ENCODE measurements around the gene ERC1.

Gene ERC1

DNA sequence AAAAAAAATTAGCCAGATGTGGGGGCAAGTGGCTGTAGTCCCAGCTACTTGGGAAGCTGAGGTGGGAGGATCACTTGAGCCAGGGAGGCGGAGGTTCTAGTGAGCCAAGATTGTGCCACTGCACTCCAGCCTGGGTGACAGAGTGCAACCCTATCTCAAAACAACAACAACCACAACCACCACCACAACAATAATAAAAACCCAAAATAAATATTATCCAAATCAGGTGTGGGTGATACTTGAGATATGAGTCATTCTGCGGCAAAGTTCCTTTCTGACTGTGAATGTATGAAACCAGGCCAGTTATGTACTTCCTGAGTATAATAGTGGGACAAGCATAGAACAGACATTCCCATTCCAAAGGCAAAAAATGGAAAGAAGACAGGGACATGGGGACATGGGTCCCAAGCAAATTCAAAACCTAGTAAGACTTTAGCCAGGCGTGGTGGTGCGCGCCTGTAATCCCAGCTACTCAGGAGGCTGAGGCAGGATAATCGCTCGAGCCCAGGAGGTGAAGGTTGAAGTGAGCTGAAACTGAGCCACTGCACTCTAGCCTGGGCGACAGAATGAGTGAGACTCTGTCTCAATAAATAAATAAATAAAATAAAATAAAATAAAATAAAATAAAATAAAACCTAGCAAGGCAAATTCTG is 9.7 kb upstream of the ERC1 start:
- no peak overlapping the region for H3K4me3 ChIP-seq (ENCODE audit: low read depth, low read length)
- TF ChIP-seq, protein P1, sequence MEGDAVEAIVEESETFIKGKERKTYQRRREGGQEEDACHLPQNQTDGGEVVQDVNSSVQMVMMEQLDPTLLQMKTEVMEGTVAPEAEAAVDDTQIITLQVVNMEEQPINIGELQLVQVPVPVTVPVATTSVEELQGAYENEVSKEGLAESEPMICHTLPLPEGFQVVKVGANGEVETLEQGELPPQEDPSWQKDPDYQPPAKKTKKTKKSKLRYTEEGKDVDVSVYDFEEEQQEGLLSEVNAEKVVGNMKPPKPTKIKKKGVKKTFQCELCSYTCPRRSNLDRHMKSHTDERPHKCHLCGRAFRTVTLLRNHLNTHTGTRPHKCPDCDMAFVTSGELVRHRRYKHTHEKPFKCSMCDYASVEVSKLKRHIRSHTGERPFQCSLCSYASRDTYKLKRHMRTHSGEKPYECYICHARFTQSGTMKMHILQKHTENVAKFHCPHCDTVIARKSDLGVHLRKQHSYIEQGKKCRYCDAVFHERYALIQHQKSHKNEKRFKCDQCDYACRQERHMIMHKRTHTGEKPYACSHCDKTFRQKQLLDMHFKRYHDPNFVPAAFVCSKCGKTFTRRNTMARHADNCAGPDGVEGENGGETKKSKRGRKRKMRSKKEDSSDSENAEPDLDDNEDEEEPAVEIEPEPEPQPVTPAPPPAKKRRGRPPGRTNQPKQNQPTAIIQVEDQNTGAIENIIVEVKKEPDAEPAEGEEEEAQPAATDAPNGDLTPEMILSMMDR (IDR thresholded peaks at IDR 0.05; ENCODE audit: borderline replicate concordance, insufficient read depth, low read depth, low read length) = no peak

DNA sequence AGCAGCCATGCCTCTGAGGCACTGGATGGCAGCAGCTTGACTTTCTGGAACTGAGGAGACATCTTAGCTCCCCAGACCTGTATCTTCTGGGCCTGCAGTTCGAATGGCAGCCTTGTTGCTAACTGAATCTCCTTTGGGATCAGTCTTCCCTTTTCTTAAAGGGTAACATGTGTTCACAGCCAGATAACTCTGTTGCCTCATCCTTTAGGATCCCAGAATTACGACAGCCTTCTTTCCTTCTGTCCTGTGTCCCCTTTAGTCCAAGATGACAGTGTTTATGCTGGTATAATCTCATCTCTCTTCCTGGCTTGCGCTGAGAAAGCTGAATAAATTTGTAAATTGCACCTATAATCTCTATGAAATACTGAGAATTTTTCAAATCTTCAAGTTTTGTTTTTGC is 9.1 kb upstream of the ERC1 start:
- H3K4me3 ChIP-seq (ENCODE audit: low read depth, low read length) = no peak overlapping the region
- TF ChIP-seq, protein P1 (IDR thresholded peaks at IDR 0.05; ENCODE audit: borderline replicate concordance, insufficient read depth, low read depth, low read length) = no peak

DNA sequence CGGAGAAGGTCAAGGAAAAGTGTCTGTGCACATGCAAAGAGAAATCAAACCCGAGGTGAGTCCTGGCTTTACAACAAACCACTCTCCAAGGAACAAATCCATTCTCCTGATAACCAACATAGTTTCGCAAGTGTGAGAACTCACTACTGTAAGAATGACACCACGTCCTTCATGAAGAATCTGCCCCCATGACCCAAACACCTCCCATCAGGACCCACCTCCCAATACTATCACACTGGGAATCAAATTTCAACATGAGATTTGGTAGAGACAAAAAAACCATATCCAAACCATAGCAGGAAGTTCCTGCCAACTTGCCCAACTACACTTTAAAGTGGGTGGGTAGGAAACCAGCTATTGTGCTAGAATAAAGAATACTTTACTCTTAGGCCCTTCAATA is 2.4 kb upstream of the ERC1 start:
- TF ChIP-seq, protein P1 (IDR thresholded peaks at IDR 0.05; ENCODE audit: borderline replicate concordance, insufficient read depth, low read depth, low read length) = no peak
- no peak overlapping the region for H3K4me3 ChIP-seq (ENCODE audit: low read depth, low read length)

DNA sequence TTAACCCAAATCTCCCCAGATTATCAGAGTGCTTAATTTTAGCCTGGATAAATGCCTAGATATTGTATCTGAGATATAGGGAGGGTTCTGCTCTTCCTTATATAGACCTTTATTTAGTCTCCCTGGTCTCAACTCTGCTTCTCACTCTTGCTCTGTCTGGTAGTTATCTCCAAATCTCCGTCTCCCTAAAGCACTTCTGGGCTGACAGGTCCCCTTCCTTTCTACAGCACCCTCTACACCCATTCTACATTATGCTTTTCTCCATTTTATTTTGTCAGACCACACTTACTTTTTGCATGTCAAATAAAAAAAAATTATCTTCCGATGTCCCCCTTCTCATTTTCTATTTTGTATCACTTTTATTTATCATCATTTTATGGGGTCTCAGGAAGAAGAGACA is 2.0 kb upstream of the ERC1 start:
- TF ChIP-seq, protein P1 (IDR thresholded peaks at IDR 0.05; ENCODE audit: borderline replicate concordance, insufficient read depth, low read depth, low read length) = no peak
- H3K4me3 ChIP-seq (ENCODE audit: low read depth, low read length) = no peak overlapping the region

DNA sequence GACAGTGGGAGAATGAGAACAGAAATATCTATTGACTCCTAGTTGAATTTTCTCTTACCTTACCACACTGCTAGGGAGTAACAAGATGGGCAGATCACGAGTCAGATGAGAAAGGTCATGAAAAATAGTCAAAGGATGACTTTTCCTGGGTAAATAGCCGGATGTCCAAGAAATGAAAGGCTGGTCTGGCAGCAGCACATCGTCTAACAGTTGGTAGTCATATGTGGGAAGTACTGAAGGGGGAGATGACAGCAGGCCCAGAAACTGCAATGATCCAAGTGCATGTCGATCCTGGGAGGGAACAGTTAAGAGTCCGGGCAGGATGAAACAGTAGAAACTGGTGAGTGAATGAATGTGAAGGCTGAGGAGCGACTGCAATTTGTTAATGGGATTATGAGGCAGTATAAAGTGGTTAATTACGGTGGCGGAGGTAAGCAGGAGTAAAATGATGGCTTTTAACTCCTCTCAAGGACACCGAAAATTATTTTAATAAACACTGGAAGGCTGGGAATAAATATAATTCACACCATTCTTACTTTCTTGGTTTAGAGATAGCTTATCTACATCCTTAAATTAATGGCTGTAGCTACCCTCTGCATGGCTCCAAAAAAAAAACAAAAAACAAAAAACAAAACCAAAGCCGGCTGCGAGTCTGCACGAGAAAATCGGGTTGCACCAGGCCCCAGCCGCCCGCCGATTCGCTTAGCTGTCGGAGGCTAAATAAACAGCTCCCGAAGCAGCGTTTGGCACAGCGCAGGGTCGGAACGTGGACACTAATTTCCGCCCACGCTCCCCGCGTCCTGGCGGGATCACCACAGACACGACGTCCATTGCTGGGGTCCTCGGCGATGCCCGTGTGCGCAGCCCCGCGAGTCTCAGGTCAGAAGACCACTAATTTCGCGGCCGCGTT is 1.0 kb upstream of the ERC1 start:
- TF ChIP-seq, protein P1 (IDR thresholded peaks at IDR 0.05; ENCODE audit: borderline replicate concordance, insufficient read depth, low read depth, low read length) = no peak
- H3K4me3 ChIP-seq (ENCODE audit: low read depth, low read length) = peak overlapping the region; percentile 84

DNA sequence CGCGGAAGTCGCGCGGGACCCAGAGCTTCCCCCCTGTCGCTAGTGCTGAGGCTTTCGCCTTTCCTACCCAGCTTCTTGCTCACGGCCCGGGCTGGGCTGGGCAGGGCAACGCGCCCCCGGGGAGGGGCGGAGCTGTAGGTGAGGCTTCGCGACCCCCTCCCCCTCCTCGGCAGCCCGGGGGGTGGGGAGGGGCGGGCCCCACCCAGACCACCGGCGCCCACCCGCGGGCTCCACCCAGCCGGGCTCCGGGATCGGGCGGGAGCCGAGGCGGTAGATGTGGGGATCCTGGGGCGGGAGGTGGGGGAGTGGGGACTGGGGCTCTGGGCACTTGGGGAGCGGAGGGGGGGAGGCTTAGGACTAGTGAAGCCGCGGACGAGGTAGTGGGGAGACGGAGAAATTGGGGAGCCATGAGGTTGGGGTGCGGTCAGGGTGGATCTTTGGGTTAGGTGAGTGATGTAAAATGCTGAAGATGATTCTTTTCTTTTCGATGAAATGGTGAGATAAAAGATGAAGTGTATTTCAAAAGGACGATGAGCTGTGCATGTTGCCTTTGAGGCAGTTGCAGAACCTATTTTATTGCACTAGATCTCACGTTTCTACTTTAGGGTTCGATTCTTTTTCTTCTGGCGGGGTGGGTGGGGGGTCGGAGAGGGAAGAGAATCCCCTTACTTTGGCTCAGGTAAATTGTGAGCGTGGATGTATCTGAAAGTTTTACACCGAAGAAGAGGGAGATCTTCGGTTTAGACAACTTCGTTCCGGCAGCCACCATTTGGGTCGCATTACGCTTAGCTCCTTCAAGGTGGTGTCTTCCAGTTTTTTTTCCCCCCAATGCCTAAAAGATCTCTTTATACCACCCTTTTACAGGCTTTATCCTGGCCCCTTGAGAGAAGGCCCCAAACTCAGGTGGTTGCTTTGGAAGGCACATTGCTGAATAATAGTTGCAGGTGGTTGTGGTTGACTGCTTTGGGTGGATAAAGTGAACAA is 619 bp downstream of the ERC1 start:
- TF ChIP-seq, protein P1 (IDR thresholded peaks at IDR 0.05; ENCODE audit: borderline replicate concordance, insufficient read depth, low read depth, low read length) = no peak
- peak overlapping the region; percentile 84 for H3K4me3 ChIP-seq (ENCODE audit: low read depth, low read length)

Data from GM12875 (cell line).